Measurements from ENCODE around the gene MT1A. TPM values are rescaled to one million over a fixed set of nuclear protein-coding genes. Genes with fewer than 3 reads are reported as not detected.

Gene MT1A
- total and polyA plus RNA-seq, 9 donors: 1.3 to 61.0 (median 7.4) TPM; not detected in 1

GRCh38 chr16:56689171-56689570 is 50.7 kb downstream of the MT1A start:
- H3K36me3 ChIP-seq: no peaks in the 10 kb centered on the region
- intact Hi-C loops (cut with DNase I): loop anchor here in 1 of 4 donors (10.0 kb wide), 1 partner anchor 104 kb away; the partner anchor contains the start of gene MT3
- 72 to 81% (median 74%) methylated on average over 3 of the region's 3 CpGs for WGBS, 3 donors
- peaks cover 3% of the 10 kb centered on the region for H3K4me1 ChIP-seq (ENCODE audit: insufficient read depth)
- no peaks in the 10 kb centered on the region for H3K9me3 ChIP-seq
- no peaks in the 10 kb centered on the region for H3K27me3 ChIP-seq
- TF ChIP-seq, protein P1, sequence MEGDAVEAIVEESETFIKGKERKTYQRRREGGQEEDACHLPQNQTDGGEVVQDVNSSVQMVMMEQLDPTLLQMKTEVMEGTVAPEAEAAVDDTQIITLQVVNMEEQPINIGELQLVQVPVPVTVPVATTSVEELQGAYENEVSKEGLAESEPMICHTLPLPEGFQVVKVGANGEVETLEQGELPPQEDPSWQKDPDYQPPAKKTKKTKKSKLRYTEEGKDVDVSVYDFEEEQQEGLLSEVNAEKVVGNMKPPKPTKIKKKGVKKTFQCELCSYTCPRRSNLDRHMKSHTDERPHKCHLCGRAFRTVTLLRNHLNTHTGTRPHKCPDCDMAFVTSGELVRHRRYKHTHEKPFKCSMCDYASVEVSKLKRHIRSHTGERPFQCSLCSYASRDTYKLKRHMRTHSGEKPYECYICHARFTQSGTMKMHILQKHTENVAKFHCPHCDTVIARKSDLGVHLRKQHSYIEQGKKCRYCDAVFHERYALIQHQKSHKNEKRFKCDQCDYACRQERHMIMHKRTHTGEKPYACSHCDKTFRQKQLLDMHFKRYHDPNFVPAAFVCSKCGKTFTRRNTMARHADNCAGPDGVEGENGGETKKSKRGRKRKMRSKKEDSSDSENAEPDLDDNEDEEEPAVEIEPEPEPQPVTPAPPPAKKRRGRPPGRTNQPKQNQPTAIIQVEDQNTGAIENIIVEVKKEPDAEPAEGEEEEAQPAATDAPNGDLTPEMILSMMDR (IDR thresholded peaks at IDR 0.05): no peak
- TF ChIP-seq EP300 (IDR thresholded peaks at IDR 0.05): no peak
- H3K27ac ChIP-seq: no peak overlapping the region
- no peak for DNase-seq
- no peak overlapping the region for H3K4me3 ChIP-seq

Other genes starting within 250 kb of the MT1A start
- gene AMFR, start 213.1 kb upstream of the MT1A start, total RNA-seq: 100 to 1,000 TPM; 103 to 130 (median 116) TPM
- gene AMFR, start 213.1 kb upstream of the MT1A start, polyA plus RNA-seq: 10 to 100 TPM; 94.1 to 97.8 TPM
- gene NUDT21, start 187.3 kb upstream of the MT1A start, total RNA-seq: 100 to 1,000 TPM in 5 of 7 donors, 10 to 100 TPM in 2; 46.0 to 163 (median 130) TPM
- 10 to 100 TPM; 40.8 to 64.7 TPM for gene NUDT21, start 187.3 kb upstream of the MT1A start, polyA plus RNA-seq
- gene OGFOD1, start 187.1 kb upstream of the MT1A start, total RNA-seq: 10 to 100 TPM in 6 of 7 donors, 1 to 10 TPM in 1; 8.1 to 45.2 (median 28.9) TPM
- 10 to 100 TPM; 12.2 to 36.4 TPM for gene OGFOD1, start 187.1 kb upstream of the MT1A start, polyA plus RNA-seq
- 10 to 100 TPM; 50.4 to 86.2 (median 67.1) TPM for gene BBS2, start 118.6 kb upstream of the MT1A start, total RNA-seq
- gene BBS2, start 118.6 kb upstream of the MT1A start, polyA plus RNA-seq: 10 to 100 TPM; 47.9 to 81.0 TPM
- not detected for gene MT4, start 73.6 kb upstream of the MT1A start, total RNA-seq
- gene MT4, start 73.6 kb upstream of the MT1A start, polyA plus RNA-seq: not detected
- 1 to 10 TPM in 3 of 7 donors, under 1 TPM in 1, not detected in 3; 0.53 to 4.8 (median 1.5) TPM for gene MT3, start 49.1 kb upstream of the MT1A start, total RNA-seq
- gene MT3, start 49.1 kb upstream of the MT1A start, polyA plus RNA-seq: 1 to 10 TPM in 1 of 2 donors, under 1 TPM in 1; 0.68 to 1.6 TPM
- 100 to 1,000 TPM in 5 of 7 donors, 10 to 100 TPM in 2; 88.0 to 679 (median 136) TPM for gene MT2A, start 30.1 kb upstream of the MT1A start, total RNA-seq
- gene MT2A, start 30.1 kb upstream of the MT1A start, polyA plus RNA-seq: 100 to 1,000 TPM in 1 of 2 donors, 10 to 100 TPM in 1; 16.1 to 250 TPM
- 100 to 1,000 TPM in 3 of 7 donors, 10 to 100 TPM in 4; 16.1 to 867 (median 65.3) TPM for gene MT1E, start 12.9 kb upstream of the MT1A start, total RNA-seq
- gene MT1E, start 12.9 kb upstream of the MT1A start, polyA plus RNA-seq: 10 to 100 TPM; 65.1 to 93.4 TPM
- 10 to 100 TPM in 2 of 7 donors, 1 to 10 TPM in 4, under 1 TPM in 1; 0.66 to 23.2 (median 7.4) TPM for gene MT1M, start 6.0 kb upstream of the MT1A start, total RNA-seq
- gene MT1M, start 6.0 kb upstream of the MT1A start, polyA plus RNA-seq: 1 to 10 TPM; 1.4 to 7.9 TPM
- gene MT1B, start 13.2 kb downstream of the MT1A start, total RNA-seq: not detected
- not detected for gene MT1B, start 13.2 kb downstream of the MT1A start, polyA plus RNA-seq
- gene MT1F, start 19.3 kb downstream of the MT1A start, total RNA-seq: 10 to 100 TPM in 1 of 7 donors, 1 to 10 TPM in 4, under 1 TPM in 1, not detected in 1; 0.73 to 76.3 (median 2.6) TPM
- 1 to 10 TPM; 3.6 to 4.6 TPM for gene MT1F, start 19.3 kb downstream of the MT1A start, polyA plus RNA-seq
- 1 to 10 TPM in 4 of 7 donors, not detected in 3; 1.0 to 6.9 (median 4.8) TPM for gene MT1G, start 29.4 kb downstream of the MT1A start, total RNA-seq
- 1 to 10 TPM in 1 of 2 donors, under 1 TPM in 1; 1.00 to 3.3 TPM for gene MT1G, start 29.4 kb downstream of the MT1A start, polyA plus RNA-seq
- under 1 TPM in 1 of 7 donors, not detected in 6; 0.79 TPM for gene MT1H, start 31.1 kb downstream of the MT1A start, total RNA-seq
- gene MT1H, start 31.1 kb downstream of the MT1A start, polyA plus RNA-seq: not detected
- gene MT1X, start 43.8 kb downstream of the MT1A start, total RNA-seq: 1,000 to 10,000 TPM in 1 of 7 donors, 100 to 1,000 TPM in 3, 10 to 100 TPM in 3; 30.0 to 1,106 (median 141) TPM
- gene MT1X, start 43.8 kb downstream of the MT1A start, polyA plus RNA-seq: 100 to 1,000 TPM in 1 of 2 donors, 10 to 100 TPM in 1; 10.0 to 185 TPM
- gene NUP93, start 91.5 kb downstream of the MT1A start, total RNA-seq: 10 to 100 TPM; 26.1 to 53.9 (median 42.7) TPM
- gene NUP93, start 91.5 kb downstream of the MT1A start, polyA plus RNA-seq: 10 to 100 TPM; 24.1 to 43.2 TPM
- gene SLC12A3, start 226.5 kb downstream of the MT1A start, total RNA-seq: under 1 TPM in 1 of 7 donors, not detected in 6; 0.37 TPM
- under 1 TPM in 1 of 2 donors, not detected in 1; 0.04 TPM for gene SLC12A3, start 226.5 kb downstream of the MT1A start, polyA plus RNA-seq

All from ovary (tissue), 9 donors.